GM12872 (cell line): Measurements from ENCODE around the gene SLU7.

Source experiments
- CTCF ChIP-seq: IDR thresholded peaks from 3 replicates; pipeline ENCODE4 v1.5.1; 2011; ENCODE audit warnings: low read depth, mild to moderate bottlenecking, low read length, moderate library complexity; ENCODE audit not compliant: insufficient read depth

Gene SLU7

GRCh38 chr5:160398806-160399205 is 20.1 kb downstream of the SLU7 start:
- TF ChIP-seq CTCF: no peak

- TF ChIP-seq CTCF: no peak
Observed at GRCh38 chr5:160397492-160397891, 21.4 kb downstream of the SLU7 start.

GRCh38 chr5:160395111-160395510 is 23.8 kb downstream of the SLU7 start:
- TF ChIP-seq CTCF: no peak

GRCh38 chr5:160390787-160391696 is 27.8 kb downstream of the SLU7 start:
- TF ChIP-seq CTCF: peak; percentile 47

- TF ChIP-seq CTCF: no peak
Observed at GRCh38 chr5:160387445-160387844, 31.4 kb downstream of the SLU7 start.

GRCh38 chr5:160385496-160385895 is 33.4 kb downstream of the SLU7 start:
- no peak for TF ChIP-seq CTCF

- no peak for TF ChIP-seq CTCF
Observed at GRCh38 chr5:160384681-160385080, 34.2 kb downstream of the SLU7 start.
